Activated T-cell treated with anti-CD3 and anti-CD28 coated beads, Interleukin-2, amount 50 U/mL, for 24 hours (primary cell): Measurements from ENCODE around the gene SMCO1.
"Not testable (repeated sequence)": the region's sequence is repeated elsewhere in the genome, so short reads cannot be mapped to it uniquely, and the experiment has no call there.

Source experiments
- DNase-seq: peaks from one replicate; pipeline ENCODE4 v3.0.0-alpha.2; 2020
- H3K27ac Mint-ChIP-seq: 2 replicates; pipeline ENCODE4 v1.8.0; 2020; ENCODE audit warnings: mild to moderate bottlenecking, mixed read lengths
- H3K27me3 Mint-ChIP-seq: 2 replicates; pipeline ENCODE4 v1.8.0; 2020; ENCODE audit warnings: mixed read lengths
- H3K36me3 Mint-ChIP-seq: 2 replicates; pipeline ENCODE4 v1.8.0; 2020; ENCODE audit warnings: low read depth, mixed read lengths
- H3K4me1 Mint-ChIP-seq: 2 replicates; pipeline ENCODE4 v1.8.0; 2020; ENCODE audit warnings: low read depth, mixed read lengths
- H3K4me3 Mint-ChIP-seq: 2 replicates; pipeline ENCODE4 v1.8.0; 2020; ENCODE audit warnings: mild to moderate bottlenecking, moderate library complexity, mixed read lengths
- H3K9me3 Mint-ChIP-seq: 2 replicates; pipeline ENCODE4 v1.8.0; 2020; ENCODE audit warnings: mixed read lengths

The SMCO1 gene

GRCh38 chr3:196511646-196512425 lies 3.3 kb downstream of the SMCO1 start:
- not testable (repeated sequence) for H3K36me3 Mint-ChIP-seq, H3K4me3 Mint-ChIP-seq, H3K27ac Mint-ChIP-seq, H3K27me3 Mint-ChIP-seq, H3K9me3 Mint-ChIP-seq, H3K4me1 Mint-ChIP-seq, DNase-seq

DNA sequence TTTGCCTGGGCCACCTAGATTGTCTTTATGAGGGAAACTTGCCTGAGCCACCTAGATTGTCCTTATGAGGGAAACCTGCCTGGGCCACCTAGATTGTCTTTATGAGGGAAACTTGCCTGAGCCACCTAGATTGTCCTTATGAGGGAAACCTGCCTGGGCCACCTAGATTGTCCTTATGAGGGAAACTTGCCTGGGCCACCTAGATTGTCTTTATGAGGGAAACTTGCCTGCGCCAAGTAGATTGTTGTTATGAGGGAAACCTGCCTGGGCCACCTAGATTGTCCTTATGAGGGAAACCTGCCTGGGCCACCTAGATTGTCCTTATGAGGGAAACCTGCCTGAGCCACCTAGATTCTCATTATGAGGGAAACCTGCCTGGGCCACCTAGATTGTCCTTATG lies 4.0 kb downstream of the SMCO1 start:
- not testable (repeated sequence) for H3K4me1 Mint-ChIP-seq, H3K27ac Mint-ChIP-seq, H3K4me3 Mint-ChIP-seq, H3K27me3 Mint-ChIP-seq, H3K9me3 Mint-ChIP-seq, DNase-seq, H3K36me3 Mint-ChIP-seq

GRCh38 chr3:196506687-196507086 lies 8.5 kb downstream of the SMCO1 start:
- no peak for DNase-seq
- Mint-ChIP-seq H3K4me3 (no peak overlapping the region), H3K4me1 (peaks cover 6% of the 10 kb centered on the region), H3K36me3 (peaks cover 15% of the 10 kb centered on the region), H3K27me3 (no peaks in the 10 kb centered on the region), H3K9me3 (peaks cover 9% of the 10 kb centered on the region), H3K27ac (no peak overlapping the region)

DNA sequence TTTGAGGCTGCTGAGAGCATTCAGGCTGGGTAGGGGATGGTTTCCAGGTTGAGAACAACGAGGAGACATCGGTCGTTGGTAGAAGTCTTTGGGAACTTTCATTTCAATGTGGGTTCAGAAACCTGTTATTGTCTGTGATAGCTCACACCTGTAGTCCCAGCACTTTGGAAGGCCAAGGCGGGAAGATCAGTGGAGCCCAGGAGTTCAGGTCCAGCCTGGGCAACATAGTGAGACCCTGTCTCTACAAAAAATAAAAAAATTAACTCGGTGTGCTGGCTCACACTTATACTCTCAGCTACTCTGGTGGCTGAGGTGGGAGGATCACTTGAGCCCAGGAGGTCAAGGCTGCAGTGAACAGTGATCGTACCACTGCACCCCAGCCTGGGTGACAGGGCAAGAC lies 10.6 kb downstream of the SMCO1 start:
- DNase-seq: no peak
- Mint-ChIP-seq H3K36me3 (peaks cover 35% of the 10 kb centered on the region), H3K9me3 (peaks cover 9% of the 10 kb centered on the region), H3K4me1 (peaks cover 17% of the 10 kb centered on the region), H3K4me3 (no peak overlapping the region), H3K27me3 (no peaks in the 10 kb centered on the region), H3K27ac (peak overlapping the region; percentile 33)

- not testable (repeated sequence) for H3K27me3 Mint-ChIP-seq, DNase-seq, H3K9me3 Mint-ChIP-seq
- Mint-ChIP-seq H3K27ac (peak overlapping the region; percentile 98), H3K4me1 (peaks cover 22% of the 10 kb centered on the region), H3K36me3 (peaks cover 41% of the 10 kb centered on the region), H3K4me3 (peak overlapping the region; percentile 97)
These were observed 11.1 kb downstream of the SMCO1 start for GRCh38 chr3:196504077-196504398.

DNA sequence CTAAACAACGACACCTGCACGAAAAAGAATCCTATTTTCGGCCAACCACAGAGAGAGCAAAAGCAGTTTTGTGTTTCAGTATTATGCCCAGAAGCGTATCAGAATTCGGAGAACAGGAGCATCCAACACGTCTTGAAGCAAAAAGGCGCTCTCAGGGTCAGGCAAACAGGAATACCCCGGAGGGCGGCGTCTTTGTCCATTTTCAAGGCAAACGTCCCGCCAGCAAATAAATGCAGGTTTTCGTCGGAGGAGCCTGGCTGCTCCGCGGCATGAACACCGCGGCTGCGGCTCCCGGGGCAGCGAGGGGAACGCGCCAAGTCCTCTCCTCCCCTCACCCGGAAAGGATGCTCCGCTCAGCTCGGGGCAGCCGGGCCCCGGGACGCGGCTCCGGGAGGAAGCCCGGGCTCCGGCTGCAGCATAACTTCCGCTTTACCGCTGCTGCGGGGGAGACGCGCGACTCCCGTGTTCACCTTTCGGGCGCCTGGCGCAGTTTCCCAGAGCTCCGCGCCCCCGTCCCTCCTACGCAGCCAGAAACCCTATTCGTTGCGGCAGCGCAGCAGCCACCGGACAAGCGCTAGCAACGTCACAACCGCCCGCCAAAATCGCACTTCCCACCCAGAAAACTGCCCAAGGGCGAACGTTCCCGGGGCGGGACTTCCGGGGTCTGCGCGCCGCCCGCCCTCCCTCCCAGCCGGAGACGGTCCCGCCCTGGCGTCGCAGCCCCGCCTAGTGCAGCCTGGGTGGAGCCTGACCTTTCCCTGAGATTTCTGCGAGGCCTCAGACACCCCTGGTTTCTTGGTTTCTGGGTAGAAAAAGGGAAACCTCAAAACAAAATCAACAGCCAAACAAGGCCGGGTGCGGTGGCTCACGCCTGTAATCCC lies 11.7 kb downstream of the SMCO1 start, which contains the start of gene RNF168:
Gene RNF168 (minus strand): TSS at position 573 of the 881 bp plus-strand sequence. CDS start 595 bp downstream, outside the sequence.
- Mint-ChIP-seq H3K9me3 (peaks cover 9% of the 10 kb centered on the region), H3K4me1 (peaks cover 26% of the 10 kb centered on the region), H3K36me3 (peaks cover 45% of the 10 kb centered on the region), H3K27me3 (no peaks in the 10 kb centered on the region), H3K4me3 (peak within 1 kb of the TSS; percentile 97), H3K27ac (peak within 1 kb of the TSS; percentile 98)
- DNase-seq: peak; percentile 95

DNA sequence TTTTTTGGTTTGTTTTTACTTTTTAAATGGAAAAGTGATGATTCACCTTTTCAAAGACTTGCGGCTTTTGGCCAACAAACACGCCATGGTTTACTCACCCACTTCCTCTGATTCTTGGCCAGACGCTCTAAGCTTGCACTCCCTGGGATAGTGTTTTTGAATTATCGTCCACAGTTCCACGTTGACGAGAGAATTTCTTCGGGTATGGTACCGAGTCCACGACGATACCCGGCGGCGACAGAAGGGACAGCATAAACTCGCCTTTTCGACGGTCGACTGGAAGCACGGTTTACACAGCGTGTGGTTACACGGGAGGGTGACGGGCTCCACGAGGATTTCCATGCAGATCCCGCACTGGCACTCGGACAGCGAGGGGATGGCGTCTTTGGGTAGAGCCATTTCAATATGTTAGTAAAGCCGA lies 12.4 kb downstream of the SMCO1 start:
- H3K9me3 Mint-ChIP-seq: peaks cover 9% of the 10 kb centered on the region
- H3K4me1 Mint-ChIP-seq: peaks cover 32% of the 10 kb centered on the region
- no peaks in the 10 kb centered on the region for H3K27me3 Mint-ChIP-seq
- peaks cover 51% of the 10 kb centered on the region for H3K36me3 Mint-ChIP-seq
- H3K4me3 Mint-ChIP-seq: peak overlapping the region; percentile 97
- peak; percentile 73 for DNase-seq
- H3K27ac Mint-ChIP-seq: peak overlapping the region; percentile 98

DNA sequence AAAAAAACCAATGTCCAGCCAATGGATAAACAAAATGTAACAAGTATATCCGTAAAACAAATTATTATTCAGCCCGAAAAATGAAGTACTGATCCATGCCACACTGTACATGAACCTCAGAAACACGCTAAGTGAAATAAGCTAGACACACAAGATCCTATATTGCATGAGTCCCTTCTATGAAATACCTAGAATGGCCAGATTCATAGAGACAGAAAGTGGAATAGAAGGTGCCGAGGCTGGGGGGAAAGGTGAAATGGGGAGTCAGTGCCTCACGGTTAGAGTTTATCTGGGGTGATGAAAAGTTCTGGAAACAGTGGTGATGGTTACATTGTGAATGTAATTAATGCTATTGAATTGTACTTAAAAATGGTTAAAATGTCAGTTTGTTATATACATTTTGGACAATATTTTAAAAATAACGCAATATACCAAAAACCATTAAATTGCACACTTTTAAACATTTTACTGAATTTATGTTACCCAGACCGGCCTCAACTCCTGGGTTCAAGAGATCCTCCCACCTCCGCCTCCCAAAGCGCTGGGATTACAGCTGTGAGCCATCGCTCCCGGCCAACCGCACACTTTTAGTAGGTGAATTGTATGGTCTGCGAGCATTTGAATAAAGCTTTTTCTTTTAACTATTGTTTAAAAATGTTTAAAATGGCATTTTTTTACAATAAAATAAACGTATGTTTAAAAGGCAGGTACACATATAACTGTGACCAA lies 13.7 kb downstream of the SMCO1 start:
- peak overlapping the region; percentile 97 for H3K4me3 Mint-ChIP-seq
- no peak for DNase-seq
- H3K9me3 Mint-ChIP-seq: peaks cover 5% of the 10 kb centered on the region
- peaks cover 36% of the 10 kb centered on the region for H3K4me1 Mint-ChIP-seq
- H3K36me3 Mint-ChIP-seq: peaks cover 56% of the 10 kb centered on the region
- peak overlapping the region; percentile 99 for H3K27ac Mint-ChIP-seq
- H3K27me3 Mint-ChIP-seq: no peaks in the 10 kb centered on the region

GRCh38 chr3:196499807-196500524 lies 15.2 kb downstream of the SMCO1 start:
- H3K27ac Mint-ChIP-seq: peak overlapping the region; percentile 99
- peaks cover 69% of the 10 kb centered on the region for H3K36me3 Mint-ChIP-seq
- peak overlapping the region; percentile 97 for H3K4me3 Mint-ChIP-seq
- peaks cover 49% of the 10 kb centered on the region for H3K4me1 Mint-ChIP-seq
- DNase-seq: no peak
- no peaks in the 10 kb centered on the region for H3K9me3 Mint-ChIP-seq
- no peaks in the 10 kb centered on the region for H3K27me3 Mint-ChIP-seq

DNA sequence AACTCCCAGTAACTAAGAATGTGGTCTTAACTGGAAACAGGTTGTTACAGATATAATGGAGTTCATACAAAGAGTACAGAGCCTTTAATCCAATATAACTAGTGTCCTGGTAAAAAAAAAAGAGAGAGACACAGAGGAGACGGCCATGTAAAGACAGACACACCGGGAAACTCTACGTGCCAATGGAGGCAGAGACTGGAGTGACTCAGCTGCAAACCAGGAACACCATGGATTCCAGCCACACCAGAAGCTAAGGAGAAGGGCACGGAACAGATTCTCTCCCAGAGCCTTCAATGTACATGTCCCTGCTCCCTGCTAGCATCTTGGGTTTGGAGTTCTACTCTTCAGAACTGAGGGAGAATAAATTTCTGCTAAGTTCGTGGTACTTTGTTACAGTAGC lies 16.1 kb downstream of the SMCO1 start:
- Mint-ChIP-seq H3K4me1 (peaks cover 47% of the 10 kb centered on the region), H3K4me3 (peak overlapping the region; percentile 97)

GRCh38 chr3:196498297-196498696 lies 16.8 kb downstream of the SMCO1 start:
- H3K27me3 Mint-ChIP-seq: no peaks in the 10 kb centered on the region
- H3K27ac Mint-ChIP-seq: no peak overlapping the region
- no peak for DNase-seq
- H3K9me3 Mint-ChIP-seq: no peaks in the 10 kb centered on the region
- no peak overlapping the region for H3K4me3 Mint-ChIP-seq
- peaks cover 45% of the 10 kb centered on the region for H3K4me1 Mint-ChIP-seq
- peaks cover 73% of the 10 kb centered on the region for H3K36me3 Mint-ChIP-seq

More for the DNA sequence above, 16.1 kb downstream of the SMCO1 start:
- Mint-ChIP-seq H3K36me3 (peaks cover 74% of the 10 kb centered on the region), H3K27ac (peak overlapping the region; percentile 99), H3K27me3 (no peaks in the 10 kb centered on the region), H3K9me3 (no peaks in the 10 kb centered on the region)
- DNase-seq: no peak

DNA sequence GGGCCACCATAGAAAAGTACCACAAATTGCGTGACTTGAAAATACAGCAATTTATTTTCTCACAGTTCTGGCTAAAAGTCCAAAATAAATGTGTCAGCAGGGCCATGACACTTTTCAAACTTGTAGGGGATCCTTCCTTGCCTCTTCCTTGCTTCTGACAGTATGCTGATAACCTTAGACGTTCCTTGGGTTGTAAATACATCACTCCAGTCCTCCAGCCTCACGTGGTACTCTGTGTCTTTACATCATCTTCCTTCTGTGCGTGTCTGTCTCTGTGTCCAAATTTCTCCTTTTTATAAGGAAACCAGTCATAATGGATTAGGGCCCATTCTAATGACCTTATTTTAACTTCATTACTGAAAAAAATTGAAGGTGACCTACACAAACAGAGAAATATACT lies 19.0 kb downstream of the SMCO1 start:
- DNase-seq: no peak
- Mint-ChIP-seq H3K27me3 (no peaks in the 10 kb centered on the region), H3K36me3 (peaks cover 65% of the 10 kb centered on the region), H3K4me3 (no peak overlapping the region), H3K9me3 (no peaks in the 10 kb centered on the region), H3K4me1 (peaks cover 57% of the 10 kb centered on the region), H3K27ac (no peak overlapping the region)

DNA sequence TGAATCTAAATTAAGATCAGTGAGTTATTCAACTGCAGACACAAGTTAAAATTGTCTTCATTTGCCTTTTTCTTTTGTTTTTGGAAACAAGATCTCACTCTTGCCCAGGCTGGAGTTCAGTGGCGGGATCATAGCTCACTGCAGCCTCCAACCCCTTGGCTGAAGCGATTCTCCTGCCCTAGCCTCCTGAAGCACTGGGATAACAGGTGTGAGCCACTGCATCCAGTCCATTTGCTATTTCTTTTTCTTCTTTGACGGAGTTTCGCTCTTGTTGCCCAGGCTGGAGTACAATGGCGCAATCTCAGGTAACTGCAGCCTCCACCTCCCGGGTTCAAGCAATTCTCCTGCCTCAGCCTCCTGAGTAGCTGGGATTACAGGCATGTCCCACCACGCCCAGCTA lies 21.9 kb downstream of the SMCO1 start:
- H3K27ac Mint-ChIP-seq: no peak overlapping the region
- H3K4me1 Mint-ChIP-seq: peaks cover 49% of the 10 kb centered on the region
- peaks cover 53% of the 10 kb centered on the region for H3K36me3 Mint-ChIP-seq
- H3K9me3 Mint-ChIP-seq: no peaks in the 10 kb centered on the region
- no peak for DNase-seq
- no peak overlapping the region for H3K4me3 Mint-ChIP-seq
- H3K27me3 Mint-ChIP-seq: no peaks in the 10 kb centered on the region

DNA sequence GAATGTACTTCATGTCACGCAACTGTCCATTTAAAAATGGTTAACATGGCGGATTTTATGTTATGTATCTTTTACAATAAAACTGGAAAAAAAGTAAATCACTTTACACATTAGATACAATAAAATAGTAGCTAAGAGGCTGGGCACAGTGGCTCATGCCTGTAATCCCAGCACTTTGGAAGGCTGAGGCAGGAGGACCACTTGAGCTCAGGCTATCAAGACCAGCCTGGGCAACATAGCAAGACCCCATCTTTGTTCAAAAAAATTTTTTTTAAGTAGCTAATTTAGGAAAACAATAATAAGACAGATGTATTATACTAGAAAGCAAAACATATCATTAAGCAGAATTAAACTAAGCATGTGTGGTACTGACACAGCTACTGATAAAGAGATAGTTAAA lies 23.1 kb downstream of the SMCO1 start:
- Mint-ChIP-seq H3K9me3 (no peaks in the 10 kb centered on the region), H3K27me3 (no peaks in the 10 kb centered on the region), H3K4me1 (peaks cover 41% of the 10 kb centered on the region), H3K27ac (no peak overlapping the region), H3K36me3 (peaks cover 54% of the 10 kb centered on the region), H3K4me3 (no peak overlapping the region)
- DNase-seq: no peak
